HG03442 (cell line): Measurements from ENCODE around the gene MCM9.
A peak's percentile ranks its signal among the peaks of the same experiment; 100 is the strongest.
"Not testable (repeated sequence)": the region's sequence is repeated elsewhere in the genome, so short reads cannot be mapped to it uniquely, and the experiment has no call there.

Source experiments
- ATAC-seq: cut with Tn5 transposase; IDR thresholded peaks from one replicate; pipeline ENCODE4 v1.9.1; 2021; ENCODE audit warnings: mild to moderate bottlenecking, moderate library complexity; ENCODE audit not compliant: unreplicated experiment

The MCM9 gene

GRCh38 chr6:118869350-118869749, 65.6 kb downstream of the MCM9 start:
- no peak for ATAC-seq

- not testable (repeated sequence) for ATAC-seq
Observed at GRCh38 chr6:118868901-118869300, 66.1 kb downstream of the MCM9 start.

GRCh38 chr6:118867181-118867580, 67.8 kb downstream of the MCM9 start:
- no peak for ATAC-seq

GRCh38 chr6:118865100-118865391, 69.9 kb downstream of the MCM9 start:
- no peak for ATAC-seq

GRCh38 chr6:118864341-118865099, 70.4 kb downstream of the MCM9 start:
- no peak for ATAC-seq

GRCh38 chr6:118862443-118862842, 72.5 kb downstream of the MCM9 start:
- ATAC-seq: no peak

GRCh38 chr6:118860880-118861279, 74.1 kb downstream of the MCM9 start:
- ATAC-seq: no peak

GRCh38 chr6:118860363-118860762, 74.6 kb downstream of the MCM9 start:
- no peak for ATAC-seq

- ATAC-seq: peak; percentile 60
Observed at GRCh38 chr6:118859517-118860064, 75.4 kb downstream of the MCM9 start.

GRCh38 chr6:118856301-118856700, 78.7 kb downstream of the MCM9 start:
- no peak for ATAC-seq

GRCh38 chr6:118853408-118853807, 81.6 kb downstream of the MCM9 start:
- ATAC-seq: no peak

GRCh38 chr6:118844915-118845314, 90.0 kb downstream of the MCM9 start:
- ATAC-seq: peak; percentile 57

- ATAC-seq: peak; percentile 92
Observed at GRCh38 chr6:118843685-118844390, 91.1 kb downstream of the MCM9 start.

GRCh38 chr6:118830691-118831090, 104.3 kb downstream of the MCM9 start:
- ATAC-seq: no peak

GRCh38 chr6:118829817-118830478, 105.0 kb downstream of the MCM9 start:
- no peak for ATAC-seq

- no peak for ATAC-seq
Observed at GRCh38 chr6:118826096-118826495, 108.9 kb downstream of the MCM9 start.

GRCh38 chr6:118825661-118826060, 109.3 kb downstream of the MCM9 start:
- no peak for ATAC-seq

GRCh38 chr6:118815495-118815894, 119.5 kb downstream of the MCM9 start:
- ATAC-seq: no peak

- no peak for ATAC-seq
Observed at GRCh38 chr6:118813775-118814174, 121.2 kb downstream of the MCM9 start.

GRCh38 chr6:118812970-118813369, 122.0 kb downstream of the MCM9 start:
- no peak for ATAC-seq

- ATAC-seq: peak; percentile 95
Observed at GRCh38 chr6:118810420-118811027, 124.4 kb downstream of the MCM9 start.
